Measurements from ENCODE around the gene NUDT1. TPM values are rescaled to one million over a fixed set of nuclear protein-coding genes. Genes with fewer than 3 reads are reported as not detected.

NUDT1 gene
- total RNA-seq, 1 experiment from 2014 or later = 27.2 TPM

- Mint-ChIP-seq H3K4me1 (ENCODE audit: insufficient read depth, unreplicated experiment) (peaks cover 6% of the 10 kb centered on the region), H3K27me3 (ENCODE audit: insufficient read depth, unreplicated experiment) (no peaks in the 10 kb centered on the region), H3K9me3 (ENCODE audit: unreplicated experiment) (no peaks in the 10 kb centered on the region), H3K36me3 (ENCODE audit: insufficient read depth, unreplicated experiment) (peaks cover 59% of the 10 kb centered on the region), H3K27ac (ENCODE audit: low read depth, unreplicated experiment) (no peak overlapping the region), H3K4me3 (ENCODE audit: unreplicated experiment) (no peak overlapping the region)
- ChIA-PET POLR2A (interaction anchor here (1.1 kb wide), 1 partner anchor 7 kb away, joined by 4 read pairs; no protein-coding TSS in a partner anchor), CTCF (no interaction called here)
- intact Hi-C loops (cut with micrococcal nuclease) = no loop called here
- DNase-seq (ENCODE audit: unreplicated experiment) = no peak
- no TSS peak for BruUV-seq (replicated peaks)
- no peak for TF ChIP-seq CTCF (IDR thresholded peaks at IDR 0.05; ENCODE audit: unreplicated experiment)
These were observed 24.1 kb upstream of the NUDT1 start for GRCh38 chr7:2217716-2218443.

GRCh38 chr7:2218444-2218785 is 23.6 kb upstream of the NUDT1 start:
- CTCF ChIA-PET = no interaction called here
- H3K36me3 Mint-ChIP-seq (ENCODE audit: insufficient read depth, unreplicated experiment) = peaks cover 59% of the 10 kb centered on the region
- no peak for TF ChIP-seq CTCF (IDR thresholded peaks at IDR 0.05; ENCODE audit: unreplicated experiment)
- no peak for DNase-seq (ENCODE audit: unreplicated experiment)
- BruUV-seq (replicated peaks) = no TSS peak
- no peaks in the 10 kb centered on the region for H3K27me3 Mint-ChIP-seq (ENCODE audit: insufficient read depth, unreplicated experiment)
- H3K4me3 Mint-ChIP-seq (ENCODE audit: unreplicated experiment) = no peak overlapping the region
- peaks cover 6% of the 10 kb centered on the region for H3K4me1 Mint-ChIP-seq (ENCODE audit: insufficient read depth, unreplicated experiment)
- intact Hi-C loops (cut with micrococcal nuclease) = no loop called here
- H3K27ac Mint-ChIP-seq (ENCODE audit: low read depth, unreplicated experiment) = no peak overlapping the region
- H3K9me3 Mint-ChIP-seq (ENCODE audit: unreplicated experiment) = no peaks in the 10 kb centered on the region
- POLR2A ChIA-PET = no interaction called here

GRCh38 chr7:2219136-2219535 is 22.9 kb upstream of the NUDT1 start:
- intact Hi-C loops (cut with micrococcal nuclease) = no loop called here
- POLR2A ChIA-PET = no interaction called here
- H3K4me1 Mint-ChIP-seq (ENCODE audit: insufficient read depth, unreplicated experiment) = peaks cover 8% of the 10 kb centered on the region
- BruUV-seq (replicated peaks) = no TSS peak
- CTCF ChIA-PET = no interaction called here
- DNase-seq (ENCODE audit: unreplicated experiment) = no peak
- no peak overlapping the region for H3K27ac Mint-ChIP-seq (ENCODE audit: low read depth, unreplicated experiment)
- TF ChIP-seq CTCF (IDR thresholded peaks at IDR 0.05; ENCODE audit: unreplicated experiment) = no peak
- no peaks in the 10 kb centered on the region for H3K27me3 Mint-ChIP-seq (ENCODE audit: insufficient read depth, unreplicated experiment)
- peaks cover 62% of the 10 kb centered on the region for H3K36me3 Mint-ChIP-seq (ENCODE audit: insufficient read depth, unreplicated experiment)
- no peak overlapping the region for H3K4me3 Mint-ChIP-seq (ENCODE audit: unreplicated experiment)
- no peaks in the 10 kb centered on the region for H3K9me3 Mint-ChIP-seq (ENCODE audit: unreplicated experiment)

- H3K27me3 Mint-ChIP-seq (ENCODE audit: insufficient read depth, unreplicated experiment) = no peaks in the 10 kb centered on the region
- CTCF ChIA-PET = no interaction called here
- no TSS peak for BruUV-seq (replicated peaks)
- POLR2A ChIA-PET = no interaction called here
- DNase-seq (ENCODE audit: unreplicated experiment) = no peak
- H3K27ac Mint-ChIP-seq (ENCODE audit: low read depth, unreplicated experiment) = no peak overlapping the region
- intact Hi-C loops (cut with micrococcal nuclease) = no loop called here
- H3K4me3 Mint-ChIP-seq (ENCODE audit: unreplicated experiment) = no peak overlapping the region
- no peaks in the 10 kb centered on the region for H3K9me3 Mint-ChIP-seq (ENCODE audit: unreplicated experiment)
- H3K36me3 Mint-ChIP-seq (ENCODE audit: insufficient read depth, unreplicated experiment) = peaks cover 65% of the 10 kb centered on the region
- H3K4me1 Mint-ChIP-seq (ENCODE audit: insufficient read depth, unreplicated experiment) = peaks cover 13% of the 10 kb centered on the region
- TF ChIP-seq CTCF (IDR thresholded peaks at IDR 0.05; ENCODE audit: unreplicated experiment) = no peak
These were observed 22.4 kb upstream of the NUDT1 start for GRCh38 chr7:2219606-2220005.

Measured in MCF 10A (cell line).